Fibroblast of lung (primary cell): ENCODE data around the gene KCNE3.

Experiments
- CTCF ChIP-seq, 2 donors: IDR thresholded peaks in 1 of 2; conservative IDR thresholded peaks in 1 of 2; 1 replicate in 1 of 2; 2 replicates in 1 of 2; pipeline ENCODE4 v1.5.1; 2011 to 2012; ENCODE audit warnings: low read length in 2 of 2, control low read depth in 1 of 2, inconsistent platforms in 1 of 2, low read depth in 1 of 2, mild to moderate bottlenecking in 1 of 2
- EZH2 ChIP-seq: IDR thresholded peaks from 2 replicates; pipeline ENCODE4 v1.5.1; 2012; ENCODE audit warnings: low read length, control low read depth, mild to moderate bottlenecking; ENCODE audit errors: missing control alignments

GRCh38 chr11:74442636-74443035, 24.7 kb downstream of the KCNE3 start:
- TF ChIP-seq CTCF (conservative IDR thresholded peaks at IDR 0.05 in 1 of 2, IDR thresholded peaks at IDR 0.05 in 1 of 2; ENCODE audit: low read depth in 1 of 2, low read length in 2 of 2) (no peak), EZH2 (no peak)
